Measurements from ENCODE around the gene SLC51A.
"Not testable (repeated sequence)": the region's sequence is repeated elsewhere in the genome, so short reads cannot be mapped to it uniquely, and the experiment has no call there.

SLC51A gene

DNA sequence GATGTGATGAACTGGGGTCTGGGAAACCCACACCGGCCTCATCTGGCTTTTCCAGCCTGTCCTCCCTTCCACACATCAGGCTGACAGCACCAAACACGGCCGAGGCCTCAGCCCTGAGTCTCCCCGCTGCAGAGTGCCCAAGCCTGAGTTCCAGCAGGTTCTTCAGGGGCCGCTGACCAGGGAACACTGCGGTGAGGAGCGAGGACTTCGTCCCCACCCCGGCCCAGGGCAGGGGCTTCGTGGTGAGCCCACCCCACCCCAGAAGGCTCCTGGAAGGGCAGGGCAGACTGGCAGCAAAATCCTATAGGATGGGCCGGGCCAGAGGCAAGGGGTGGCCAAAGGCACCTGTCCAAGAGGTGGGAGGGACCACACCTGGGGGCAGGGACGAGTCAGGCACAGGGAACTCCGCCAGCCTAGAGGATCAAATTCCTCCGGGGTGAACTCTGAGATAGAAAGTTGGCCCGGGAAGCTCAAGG, at the start of gene SLC51A:
TSS of gene SLC51A (plus strand) at position 446 of the 476 bp plus-strand sequence. CDS start 179 bp downstream, outside the sequence.
- DNase-seq (ENCODE audit: low read depth in 2 of 2), result no peak

GRCh38 chr3:196166741-196167140, 49.6 kb upstream of the SLC51A start:
- DNase-seq (ENCODE audit: low read depth in 2 of 2), result no peak

GRCh38 chr3:196168808-196169391, 47.4 kb upstream of the SLC51A start:
- no peak for DNase-seq (ENCODE audit: low read depth in 2 of 2)

DNA sequence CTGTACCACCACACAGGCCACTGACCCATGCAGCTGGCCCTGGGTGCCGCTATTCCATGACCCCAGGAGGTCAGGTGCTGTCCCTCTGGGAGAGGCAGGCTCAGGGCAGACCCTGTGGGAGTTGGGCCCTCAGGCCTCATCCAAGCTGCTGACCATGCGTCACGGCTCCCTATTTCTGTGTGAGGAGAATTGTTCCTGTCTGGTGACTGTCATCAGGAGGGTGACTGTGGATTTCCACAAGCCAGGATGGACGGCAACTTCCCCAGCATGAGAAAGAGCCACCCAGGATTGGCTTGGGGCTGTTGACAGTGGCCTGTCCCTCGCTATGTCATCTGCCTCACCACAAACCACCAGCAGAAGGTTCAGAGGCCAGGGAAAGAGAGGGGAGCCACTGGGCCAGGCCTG, 46.5 kb upstream of the SLC51A start:
- no peak for DNase-seq (ENCODE audit: low read depth in 2 of 2)

- DNase-seq (ENCODE audit: low read depth in 2 of 2), result not testable (repeated sequence)
Measured at GRCh38 chr3:196170296-196170695, 46.0 kb upstream of the SLC51A start.

DNA sequence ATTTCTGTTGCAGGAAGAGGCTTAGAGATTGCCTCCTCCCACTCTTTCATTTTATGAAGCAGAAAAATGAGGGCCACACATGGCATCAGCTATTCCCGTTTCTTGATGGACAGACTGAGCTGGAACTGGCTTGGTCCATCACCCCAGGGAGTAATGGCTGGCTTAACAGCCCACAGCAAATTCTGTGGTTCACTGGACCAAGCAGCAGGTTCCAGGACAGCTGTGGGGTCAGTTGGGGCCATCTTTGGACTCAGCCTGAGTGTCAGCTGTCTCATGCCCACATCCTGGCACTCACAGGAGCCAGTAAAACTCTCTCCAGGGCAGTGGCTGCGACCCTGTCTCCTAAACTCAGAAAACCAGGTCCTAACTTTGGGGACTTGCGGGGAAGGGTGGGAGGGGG, 41.7 kb upstream of the SLC51A start:
- DNase-seq (ENCODE audit: low read depth in 2 of 2), result no peak

DNA sequence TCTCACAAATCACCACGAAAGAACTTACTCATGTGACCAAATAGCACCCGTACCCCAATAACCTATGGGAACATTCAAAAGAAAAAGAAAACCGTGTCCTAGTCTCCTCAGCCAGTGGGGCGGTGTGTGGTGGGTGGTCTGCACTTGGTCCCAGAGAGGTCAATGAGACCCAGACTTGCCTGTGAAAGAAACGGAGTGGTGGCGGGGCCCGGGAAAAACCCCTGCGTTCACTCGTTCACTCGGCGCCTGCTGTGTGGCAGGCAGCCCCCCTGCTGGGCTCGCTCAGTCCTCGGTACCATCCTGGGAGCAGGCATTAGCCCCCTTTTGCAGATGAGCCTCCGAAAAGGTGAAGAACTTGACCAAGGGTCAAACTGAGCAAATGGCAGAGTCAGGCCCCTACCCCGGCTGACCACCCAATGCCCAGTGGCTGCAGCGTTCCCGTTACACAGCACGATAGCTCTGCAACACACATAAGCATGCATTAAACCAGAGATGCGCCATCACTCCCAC, 41.2 kb upstream of the SLC51A start:
- no peak for DNase-seq (ENCODE audit: low read depth in 2 of 2)

GRCh38 chr3:196175722-196176121, 40.6 kb upstream of the SLC51A start:
- no peak for DNase-seq (ENCODE audit: low read depth in 2 of 2)

GRCh38 chr3:196177567-196177966, 38.8 kb upstream of the SLC51A start:
- DNase-seq (ENCODE audit: low read depth in 2 of 2), result no peak

DNA sequence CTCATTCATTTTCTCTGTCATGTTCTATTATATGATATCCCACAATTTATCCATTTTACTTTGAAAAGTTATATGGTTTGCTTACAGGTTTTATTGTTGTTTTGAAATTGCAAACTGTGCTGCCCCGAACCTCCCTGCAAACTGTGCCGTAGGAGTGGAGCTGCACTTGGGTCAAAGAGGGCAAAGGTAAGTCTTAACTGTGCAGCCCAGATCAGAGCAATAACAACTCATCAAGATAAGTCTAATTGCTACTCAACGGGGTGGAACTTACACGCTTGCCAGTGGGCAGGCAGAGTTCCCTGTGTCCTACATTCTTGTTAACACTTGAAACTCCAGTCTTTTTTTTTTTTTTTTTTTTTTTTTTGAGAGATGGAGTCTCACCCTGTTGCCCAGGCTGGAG, 38.4 kb upstream of the SLC51A start:
- DNase-seq (ENCODE audit: low read depth in 2 of 2), result no peak

GRCh38 chr3:196178993-196179379, 37.3 kb upstream of the SLC51A start:
- no peak for DNase-seq (ENCODE audit: low read depth in 2 of 2)

GRCh38 chr3:196179380-196180308, 36.7 kb upstream of the SLC51A start:
- peak; percentile 73 to 78 for DNase-seq (ENCODE audit: low read depth in 2 of 2)

DNA sequence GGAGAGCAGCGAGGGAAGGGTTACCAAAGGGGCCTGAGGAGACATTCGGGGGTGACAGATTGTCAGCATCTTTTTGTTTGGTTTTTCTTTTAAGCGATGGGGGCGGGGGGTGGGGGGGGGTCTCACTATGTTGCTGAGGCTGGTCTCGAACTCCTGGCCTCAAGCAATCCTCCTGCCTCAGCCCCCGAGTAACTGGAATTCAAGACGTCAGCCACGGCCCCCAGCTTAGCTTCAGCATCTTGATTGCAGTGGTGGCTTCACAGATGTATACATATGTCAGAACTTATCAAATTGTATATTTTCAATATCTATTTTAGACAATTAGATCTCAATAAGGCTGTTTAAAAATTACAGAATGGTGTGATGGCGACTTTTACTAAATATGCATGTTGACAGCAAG, 36.0 kb upstream of the SLC51A start:
- DNase-seq (ENCODE audit: low read depth in 2 of 2), result no peak

DNA sequence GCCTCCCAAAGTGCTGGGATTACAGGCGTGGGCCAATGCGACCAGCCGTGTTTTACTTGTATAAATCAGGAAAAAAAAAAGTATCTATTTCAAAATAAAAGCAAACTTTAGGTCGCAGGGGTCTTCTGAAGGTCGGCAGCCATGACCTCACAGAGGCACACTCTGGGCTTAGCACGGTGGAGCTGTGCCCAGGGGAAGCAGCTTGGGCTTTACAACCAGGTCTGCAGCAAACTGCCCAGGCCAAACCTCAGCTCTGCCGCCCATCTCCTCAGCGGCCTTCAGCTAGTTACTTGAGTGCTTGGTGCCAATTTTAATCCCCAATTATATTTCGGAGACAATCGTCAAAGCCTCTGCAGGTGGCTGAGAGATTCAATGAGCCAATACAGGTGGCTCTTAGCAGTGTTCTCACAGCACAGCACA, 35.2 kb upstream of the SLC51A start:
- no peak for DNase-seq (ENCODE audit: low read depth in 2 of 2)

DNA sequence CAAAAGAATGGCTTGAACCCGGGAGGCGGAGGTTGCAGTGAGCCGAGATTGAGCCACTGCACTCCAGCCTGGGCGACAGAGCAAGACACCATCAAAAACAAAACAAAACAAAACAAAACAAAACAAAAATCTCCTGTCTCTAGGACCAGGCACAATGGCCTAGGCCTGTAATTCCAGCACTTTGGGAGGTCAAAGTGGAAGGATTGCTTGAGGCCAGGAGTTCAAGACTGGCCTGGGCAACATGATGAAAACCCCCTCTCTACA, 32.2 kb upstream of the SLC51A start:
- DNase-seq (ENCODE audit: low read depth in 2 of 2), result not testable (repeated sequence)

DNA sequence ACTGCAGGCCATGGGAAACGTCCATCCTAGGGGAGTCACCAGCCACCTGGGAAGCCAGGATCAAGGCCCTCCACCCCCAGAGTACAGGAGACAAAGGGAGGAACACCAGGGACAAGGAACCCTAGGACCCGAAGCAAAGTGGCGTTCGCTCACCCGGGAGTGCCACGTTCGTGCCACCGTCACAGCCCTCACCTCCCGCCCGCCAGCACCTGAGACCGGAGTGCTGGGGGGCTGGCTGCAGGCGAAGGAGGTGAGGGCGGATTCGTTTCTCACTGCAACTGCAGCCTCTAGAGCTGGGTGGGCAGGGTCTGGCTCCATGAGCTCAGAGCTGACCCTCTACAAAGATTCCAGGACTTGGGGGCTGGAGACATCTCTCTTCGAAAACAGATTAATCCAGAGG, 31.5 kb upstream of the SLC51A start:
- DNase-seq (ENCODE audit: low read depth in 2 of 2), result no peak

DNA sequence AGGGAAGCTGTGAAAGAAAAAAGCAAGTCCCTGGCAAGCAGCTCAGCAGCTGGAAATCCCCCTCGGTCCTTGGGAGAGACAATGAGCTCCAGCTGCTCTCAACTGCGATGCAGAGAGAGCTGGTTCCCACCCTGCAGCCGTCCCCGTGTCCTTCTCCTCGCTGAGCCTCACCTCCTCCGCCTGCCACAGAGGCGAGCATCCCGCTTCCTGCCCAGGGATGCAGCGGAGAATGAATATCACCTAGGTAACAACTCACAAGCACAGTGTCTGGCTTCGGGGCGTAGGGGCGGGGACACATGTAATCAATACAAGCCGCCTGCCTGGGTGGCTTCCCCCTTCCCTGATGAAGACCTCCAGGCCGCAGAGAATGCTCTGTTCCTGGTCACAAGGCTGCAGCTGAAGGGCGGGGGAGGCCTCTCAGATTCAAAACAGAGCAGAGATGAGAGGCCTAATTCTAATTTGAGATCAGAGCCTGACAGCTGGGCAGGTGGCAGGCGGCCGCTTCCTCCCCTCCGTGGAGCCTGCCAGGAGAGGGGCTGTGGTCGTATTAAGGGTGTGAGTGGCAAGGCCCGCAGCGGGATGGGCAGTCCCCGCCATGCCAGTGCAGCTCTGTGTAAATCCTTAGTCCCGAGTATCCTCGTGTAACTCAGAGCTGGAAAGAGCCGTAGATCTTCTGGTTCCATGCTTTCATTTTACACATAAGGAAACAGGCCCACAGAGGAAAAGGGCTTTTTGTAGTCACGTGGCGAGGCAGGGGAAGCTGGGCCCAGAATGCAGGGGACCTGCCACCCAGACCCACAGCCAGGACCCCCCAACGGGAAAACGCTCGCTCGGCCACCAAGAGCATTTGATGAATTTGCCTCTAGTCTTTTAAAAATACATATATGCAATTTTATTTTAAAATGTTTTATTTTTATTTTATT, 29.4 kb upstream of the SLC51A start:
- DNase-seq (ENCODE audit: low read depth in 2 of 2), result no peak

GRCh38 chr3:196189566-196190347, 26.6 kb upstream of the SLC51A start:
- DNase-seq (ENCODE audit: low read depth in 2 of 2), result no peak

DNA sequence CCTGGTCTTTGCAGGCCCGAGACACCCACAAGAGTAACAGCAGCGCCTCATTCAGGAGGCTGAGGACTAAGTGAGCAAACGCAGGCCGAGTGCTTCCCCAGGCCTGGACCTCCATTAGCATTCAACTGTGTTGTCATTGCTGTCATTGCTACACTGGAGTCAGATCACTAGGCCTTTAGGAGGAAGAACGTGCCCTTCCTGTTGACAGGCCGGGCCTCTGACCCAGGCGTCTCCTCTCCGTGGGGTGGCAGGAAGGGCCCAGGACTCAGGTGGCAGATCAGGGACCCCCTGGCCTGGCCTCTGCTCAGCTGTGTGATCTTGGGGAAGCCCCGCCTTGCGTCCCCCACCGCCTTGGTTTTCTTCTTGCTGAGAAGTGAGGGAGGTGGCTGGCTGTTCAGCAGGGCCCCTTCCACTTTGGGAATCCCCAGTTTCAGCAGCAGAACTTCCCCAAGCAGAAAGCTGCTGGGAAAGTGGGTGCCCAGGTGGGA, 24.3 kb upstream of the SLC51A start:
- DNase-seq (ENCODE audit: low read depth in 2 of 2), result peak in 1 of 2 donors; percentile 43

DNA sequence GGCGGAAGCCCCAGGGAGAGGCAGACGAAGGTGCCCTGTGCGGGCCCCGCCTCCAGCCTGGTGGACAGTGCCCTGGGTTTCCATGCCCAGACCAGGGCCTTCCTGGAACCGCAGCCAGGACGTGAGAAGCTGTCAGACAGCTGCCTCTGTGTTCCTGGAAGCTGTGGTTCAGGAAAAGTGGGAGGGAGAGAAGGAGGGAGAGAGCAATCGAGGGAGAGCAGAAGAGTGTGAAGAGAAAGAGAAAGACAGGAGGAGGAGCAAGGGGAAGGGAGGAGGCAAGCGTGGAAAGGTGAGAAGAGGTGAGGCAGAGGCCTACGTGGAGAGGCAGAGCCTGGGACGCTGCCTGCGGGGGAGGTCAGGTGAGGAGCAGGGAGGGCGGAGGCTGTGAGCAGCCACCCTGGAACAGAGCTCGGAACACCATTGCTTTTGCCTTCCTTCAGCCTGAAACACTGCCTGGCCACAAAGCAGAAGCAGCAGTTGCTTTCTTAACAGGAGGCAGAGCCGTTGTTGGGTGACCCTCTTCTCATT, 23.7 kb upstream of the SLC51A start:
- no peak for DNase-seq (ENCODE audit: low read depth in 2 of 2)

Data from stimulated activated CD4-positive, alpha-beta T cell treated with anti-CD3 and anti-CD28 coated beads, Interleukin-4, amount 100 ng/mL, for 48 hours (primary cell).